ENCODE data around the gene C2orf76.
"Not testable (repeated sequence)": the region's sequence is repeated elsewhere in the genome, so short reads cannot be mapped to it uniquely, and the experiment has no call there.

Gene C2orf76

GRCh38 chr2:119293254-119293653 is 73.4 kb downstream of the C2orf76 start:
- no peak for DNase-seq

- peak; percentile 22 for DNase-seq
Observed at GRCh38 chr2:119292226-119292625, 74.4 kb downstream of the C2orf76 start.

GRCh38 chr2:119291588-119292167 is 75.0 kb downstream of the C2orf76 start:
- no peak for DNase-seq

- peak; percentile 69 for DNase-seq
Observed at GRCh38 chr2:119290859-119291587, 75.6 kb downstream of the C2orf76 start.

- no peak for DNase-seq
Observed at GRCh38 chr2:119289642-119290041, 77.0 kb downstream of the C2orf76 start.

- DNase-seq: no peak
Observed at GRCh38 chr2:119289093-119289492, 77.5 kb downstream of the C2orf76 start.

GRCh38 chr2:119288576-119288975 is 78.1 kb downstream of the C2orf76 start:
- no peak for DNase-seq

- no peak for DNase-seq
Observed at GRCh38 chr2:119286661-119287060, 80.0 kb downstream of the C2orf76 start.

- DNase-seq: no peak
Observed at GRCh38 chr2:119283873-119284331, 82.7 kb downstream of the C2orf76 start.

- no peak for DNase-seq
Observed at GRCh38 chr2:119282996-119283511, 83.6 kb downstream of the C2orf76 start.

GRCh38 chr2:119282146-119282995 is 84.3 kb downstream of the C2orf76 start:
- no peak for DNase-seq

- DNase-seq: no peak
Observed at GRCh38 chr2:119280680-119281079, 86.0 kb downstream of the C2orf76 start.

GRCh38 chr2:119279666-119280065 is 87.0 kb downstream of the C2orf76 start:
- no peak for DNase-seq

GRCh38 chr2:119278946-119279345 is 87.7 kb downstream of the C2orf76 start:
- DNase-seq: no peak

- DNase-seq: not testable (repeated sequence)
Observed at GRCh38 chr2:119278385-119278784, 88.2 kb downstream of the C2orf76 start.

GRCh38 chr2:119276864-119277263 is 89.8 kb downstream of the C2orf76 start:
- no peak for DNase-seq

GRCh38 chr2:119267604-119268003 is 99.0 kb downstream of the C2orf76 start:
- no peak for DNase-seq

- no peak for DNase-seq
Observed at GRCh38 chr2:119266091-119266589, 100.5 kb downstream of the C2orf76 start.

- DNase-seq: no peak
Observed at GRCh38 chr2:119265693-119266066, 101.0 kb downstream of the C2orf76 start.

GRCh38 chr2:119264781-119265692 is 101.6 kb downstream of the C2orf76 start:
- peak; percentile 56 for DNase-seq

- no peak for DNase-seq
Observed at GRCh38 chr2:119263656-119264055, 103.0 kb downstream of the C2orf76 start.

- no peak for DNase-seq
Observed at GRCh38 chr2:119263025-119263424, 103.6 kb downstream of the C2orf76 start.
